ENCODE measurements around the gene MAPK8IP3. TPM values are rescaled to one million over a fixed set of nuclear protein-coding genes. Genes with fewer than 3 reads are reported as not detected.
A peak's percentile ranks its signal among the peaks of the same experiment; 100 is the strongest.

The MAPK8IP3 gene
- total and polyA plus RNA-seq, 7 donors, result 11.7 to 31.6 (median 22.6) TPM

DNA sequence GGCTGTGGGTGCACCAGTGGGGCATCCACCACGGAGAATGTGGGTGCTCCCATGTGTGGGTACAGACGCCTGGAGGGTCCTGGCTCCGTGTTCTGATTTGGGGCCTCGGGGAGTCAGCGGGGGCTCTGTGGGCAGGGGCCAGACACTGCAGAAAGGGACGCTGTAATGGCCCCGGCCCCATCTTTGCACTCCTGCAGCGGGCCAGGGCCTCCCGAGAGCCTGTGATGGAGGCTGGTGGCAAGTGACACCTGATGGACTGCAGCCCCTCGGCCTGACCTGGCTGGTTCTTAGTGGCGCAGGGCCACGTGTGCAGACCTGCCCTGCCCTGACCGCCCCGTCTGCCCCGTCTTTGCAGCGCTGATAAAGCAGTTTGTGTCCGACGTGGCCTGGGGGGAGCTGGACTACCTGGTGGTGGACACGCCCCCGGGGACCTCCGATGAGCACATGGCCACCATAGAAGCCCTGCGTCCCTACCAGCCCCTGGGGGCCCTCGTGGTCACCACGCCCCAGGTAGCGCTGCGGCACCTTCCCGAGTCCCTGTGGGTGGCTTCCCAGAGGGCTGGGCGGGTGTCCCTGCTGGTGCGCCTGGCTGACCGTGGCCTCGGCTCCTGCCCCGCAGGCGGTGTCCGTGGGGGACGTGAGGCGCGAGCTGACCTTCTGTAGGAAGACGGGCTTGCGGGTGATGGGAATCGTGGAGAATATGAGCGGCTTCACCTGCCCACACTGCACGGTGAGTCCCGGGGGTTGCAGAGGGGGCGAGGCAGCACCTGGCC, 81.5 kb downstream of the MAPK8IP3 start:
- Histone ChIP-seq H3K27me3 (ENCODE audit: insufficient read depth in 3 of 3, low read length in 2 of 3) (no peaks in the 10 kb centered on the region), H3K9me3 (no peaks in the 10 kb centered on the region), H3K4me1 (peaks cover 12% of the 10 kb centered on the region), H3K4me3 (no peak overlapping the region), H3K27ac (no peak overlapping the region), H3K36me3 (ENCODE audit: insufficient read depth in 1 of 2, low read depth in 1 of 2) (peaks cover 0 to 57% of the 10 kb centered on the region in 2 donors)
- no peak for TF ChIP-seq CTCF (IDR thresholded peaks at IDR 0.05)
- ATAC-seq (no peak), DNase-seq (peak in 1 of 2 donors; percentile 16)
- intact Hi-C loops (cut with DNase I), result no loop called here
- 88 to 93% (median 90%) methylated on average over 42 to 44 of the region's 44 CpGs for WGBS, 3 donors

GRCh38 chr16:1788095-1788707, 82.2 kb downstream of the MAPK8IP3 start:
- TF ChIP-seq CTCF (IDR thresholded peaks at IDR 0.05), result no peak
- no peak overlapping the region for H3K27ac ChIP-seq
- no peaks in the 10 kb centered on the region for H3K27me3 ChIP-seq (ENCODE audit: insufficient read depth in 3 of 3, low read length in 2 of 3)
- 88 to 93% (median 89%) methylated on average over 31 to 38 of the region's 38 CpGs for WGBS, 3 donors
- no peaks in the 10 kb centered on the region for H3K9me3 ChIP-seq
- ATAC-seq (no peak), DNase-seq (peak in 1 of 2 donors; percentile 13)
- peaks cover 12% of the 10 kb centered on the region for H3K4me1 ChIP-seq
- H3K4me3 ChIP-seq, result no peak overlapping the region
- H3K36me3 ChIP-seq (ENCODE audit: insufficient read depth in 1 of 2, low read depth in 1 of 2), result peaks cover 0 to 57% of the 10 kb centered on the region in 2 donors
- intact Hi-C loops (cut with DNase I), result no loop called here

DNA sequence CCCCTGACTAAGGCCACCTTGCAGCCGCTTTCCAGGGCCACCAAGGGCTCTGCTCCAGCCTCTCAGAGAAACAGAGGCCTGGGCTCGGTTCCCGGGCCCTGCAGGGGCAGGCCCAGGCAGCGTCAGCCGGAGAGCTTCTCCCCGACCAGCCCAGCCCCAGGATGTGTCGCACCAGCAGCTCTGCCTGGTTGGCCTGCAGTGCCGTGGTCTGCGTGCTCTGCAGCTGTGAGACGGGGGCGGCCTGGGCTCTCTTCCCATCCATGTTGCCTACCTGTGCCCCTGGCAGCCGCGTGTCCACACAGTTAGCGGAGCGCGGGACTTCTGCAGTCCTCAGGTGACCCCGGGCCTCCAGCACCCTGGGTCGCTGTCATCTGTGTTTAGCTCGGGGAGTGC, 82.7 kb downstream of the MAPK8IP3 start:
- ATAC-seq (no peak), DNase-seq (peak in 1 of 2 donors; percentile 12)
- Histone ChIP-seq H3K27me3 (ENCODE audit: insufficient read depth in 3 of 3, low read length in 2 of 3) (no peaks in the 10 kb centered on the region), H3K4me1 (peaks cover 10% of the 10 kb centered on the region), H3K4me3 (no peak overlapping the region), H3K36me3 (ENCODE audit: insufficient read depth in 1 of 2, low read depth in 1 of 2) (peaks cover 0 to 57% of the 10 kb centered on the region in 2 donors), H3K27ac (no peak overlapping the region), H3K9me3 (no peaks in the 10 kb centered on the region)
- 62 to 73% (median 69%) methylated on average over 18 to 19 of the region's 19 CpGs for WGBS, 3 donors
- intact Hi-C loops (cut with DNase I), result no loop called here
- no peak for TF ChIP-seq CTCF (IDR thresholded peaks at IDR 0.05)

- H3K36me3 ChIP-seq (ENCODE audit: insufficient read depth in 1 of 2, low read depth in 1 of 2), result peaks cover 0 to 57% of the 10 kb centered on the region in 2 donors
- H3K4me3 ChIP-seq, result no peak overlapping the region
- H3K9me3 ChIP-seq, result no peaks in the 10 kb centered on the region
- intact Hi-C loops (cut with DNase I), result no loop called here
- 84 to 87% (median 86%) methylated on average over 23 to 25 of the region's 25 CpGs for WGBS, 3 donors
- H3K27ac ChIP-seq, result no peak overlapping the region
- DNase-seq, result no peak
- TF ChIP-seq CTCF (IDR thresholded peaks at IDR 0.05), result no peak
- H3K27me3 ChIP-seq (ENCODE audit: insufficient read depth in 3 of 3, low read length in 2 of 3), result no peaks in the 10 kb centered on the region
- peaks cover 4% of the 10 kb centered on the region for H3K4me1 ChIP-seq
- no peak for ATAC-seq
Measured at GRCh38 chr16:1789643-1790045, 83.6 kb downstream of the MAPK8IP3 start.

Data from psoas muscle (tissue), 8 donors.